HG03521 (cell line): ENCODE data around the gene KIAA2012.
"Not testable (repeated sequence)": the region's sequence is repeated elsewhere in the genome, so short reads cannot be mapped to it uniquely, and the experiment has no call there.

Source experiments
- ATAC-seq: cut with Tn5 transposase; IDR thresholded peaks from one replicate; pipeline ENCODE4 v1.9.1; 2021; ENCODE audit warnings: mild to moderate bottlenecking, moderate library complexity; ENCODE audit not compliant: unreplicated experiment

The KIAA2012 gene

DNA sequence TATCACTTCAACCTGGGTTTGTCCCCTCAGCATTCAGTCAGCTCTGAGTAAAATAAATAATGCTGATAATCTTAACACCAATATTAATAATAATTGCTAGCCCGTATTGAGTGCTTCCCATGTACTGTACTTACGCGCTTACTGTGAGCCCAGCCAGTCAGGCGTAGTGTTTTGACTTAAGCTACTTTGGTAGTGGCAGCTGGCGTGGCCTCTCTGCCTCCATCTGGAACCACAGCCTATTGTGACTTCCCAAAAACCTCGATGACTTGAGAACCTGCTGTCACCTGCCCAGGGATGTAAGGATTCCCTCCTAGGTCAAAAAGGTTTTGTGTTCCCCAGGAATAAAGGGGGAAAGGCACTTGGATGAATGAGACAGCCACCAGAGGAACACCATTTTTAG lies 112.1 kb downstream of the KIAA2012 start:
- ATAC-seq: no peak

DNA sequence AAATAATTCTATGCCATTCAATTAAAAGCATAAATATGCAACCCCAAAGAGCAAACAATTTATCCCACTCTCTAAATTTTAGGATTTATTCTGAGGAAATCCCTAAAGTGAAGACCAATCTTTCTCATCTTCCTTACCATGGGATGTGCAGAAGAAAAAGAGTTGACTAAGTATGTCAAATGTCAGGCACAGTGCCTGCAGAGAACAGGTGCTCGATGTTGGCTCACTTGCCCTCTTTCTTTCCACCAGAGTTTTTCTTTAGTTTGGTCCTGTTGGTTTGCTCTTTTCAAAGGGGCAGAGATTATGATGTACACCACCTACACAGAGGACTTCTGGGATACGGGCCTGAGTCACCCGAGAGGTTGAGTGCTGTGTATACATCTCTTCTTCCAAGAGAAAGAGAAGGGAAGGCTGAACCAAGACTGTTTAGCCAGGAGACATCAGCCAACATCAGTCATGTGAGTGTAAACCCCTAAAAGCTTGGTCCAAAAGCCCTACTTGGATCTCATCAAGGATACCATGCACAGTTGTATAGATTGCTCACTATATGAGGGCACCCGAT lies 113.7 kb downstream of the KIAA2012 start:
- ATAC-seq: no peak

DNA sequence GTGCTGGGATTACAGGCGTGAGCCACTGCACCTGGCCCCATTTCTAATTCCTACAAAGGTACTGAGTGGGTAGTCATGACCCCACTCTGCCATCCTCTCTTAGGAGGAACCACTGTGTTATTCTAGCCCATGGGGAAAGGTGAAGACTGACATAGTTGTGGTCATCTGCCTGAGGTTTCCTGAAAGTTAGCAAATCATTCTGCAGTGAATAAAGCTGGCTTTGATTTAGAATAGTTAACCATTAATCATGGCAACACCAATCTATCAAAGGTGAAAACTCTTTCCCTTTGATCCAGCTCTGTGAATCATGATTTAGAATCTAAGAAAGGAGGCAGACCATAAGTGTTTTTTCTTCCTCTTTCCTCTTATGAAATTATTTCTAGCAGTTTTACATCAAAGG lies 114.5 kb downstream of the KIAA2012 start:
- ATAC-seq: no peak

DNA sequence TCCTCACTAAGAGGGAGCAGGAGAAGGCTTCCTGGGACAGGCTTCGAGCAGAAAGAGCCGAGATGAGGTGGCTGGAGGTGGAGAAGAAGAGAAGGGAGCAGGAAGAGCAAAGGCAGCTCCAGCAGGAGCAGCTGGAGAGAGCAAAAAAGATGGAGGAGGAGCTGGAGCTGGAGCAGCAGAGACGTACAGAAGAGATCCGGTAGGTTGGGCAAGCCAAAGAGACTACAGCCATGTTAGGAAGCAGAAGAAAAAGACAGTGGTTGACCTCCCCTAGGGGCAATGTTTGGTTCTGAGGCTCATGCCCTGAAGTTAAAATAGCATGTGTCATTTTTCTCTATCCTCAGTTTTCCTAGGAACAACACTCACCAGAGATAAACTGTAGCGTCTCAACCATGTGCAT lies 120.2 kb downstream of the KIAA2012 start:
- ATAC-seq: no peak

DNA sequence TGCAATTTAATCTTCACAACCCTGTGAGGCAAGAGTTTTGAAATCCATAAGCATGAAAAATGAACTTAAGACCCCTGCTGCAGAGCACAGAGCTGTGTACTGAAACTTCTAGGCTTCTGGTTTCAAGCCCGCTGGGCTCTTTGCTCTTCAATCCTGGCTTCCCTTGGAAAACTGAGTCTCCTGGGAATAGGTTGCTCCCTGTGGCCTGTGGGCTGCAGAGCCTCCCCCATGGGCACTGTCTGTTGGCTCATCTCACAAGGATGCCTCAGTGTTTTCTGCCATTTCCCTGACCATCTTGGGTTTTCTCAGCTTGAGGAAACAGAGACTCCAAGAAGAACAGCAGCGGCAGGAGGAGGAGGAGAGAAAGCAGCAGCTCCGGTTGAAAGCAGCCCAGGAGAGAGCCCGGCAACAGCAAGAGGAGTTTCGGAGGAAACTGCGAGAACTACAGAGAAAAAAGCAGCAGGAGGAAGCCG lies 120.9 kb downstream of the KIAA2012 start:
- ATAC-seq: no peak

DNA sequence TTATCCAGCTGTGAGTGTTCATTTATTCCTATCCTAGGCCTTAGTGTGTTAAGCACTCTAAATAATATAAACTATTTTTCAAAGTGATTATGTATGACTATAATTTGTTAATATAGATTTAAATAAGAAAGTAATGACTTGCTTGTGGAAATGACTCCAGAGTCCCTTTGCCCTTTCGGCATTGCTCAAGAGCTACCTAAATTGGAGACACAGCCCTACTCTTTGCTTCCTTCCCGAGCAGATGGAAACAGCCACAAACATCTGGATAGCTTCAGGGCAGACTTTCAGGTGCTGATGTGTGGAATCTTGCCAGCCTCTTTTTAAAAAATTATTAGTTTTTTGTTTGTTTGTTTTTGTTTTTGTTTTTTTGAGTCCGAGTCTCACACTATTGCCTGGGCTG lies 121.4 kb downstream of the KIAA2012 start:
- ATAC-seq: no peak

DNA sequence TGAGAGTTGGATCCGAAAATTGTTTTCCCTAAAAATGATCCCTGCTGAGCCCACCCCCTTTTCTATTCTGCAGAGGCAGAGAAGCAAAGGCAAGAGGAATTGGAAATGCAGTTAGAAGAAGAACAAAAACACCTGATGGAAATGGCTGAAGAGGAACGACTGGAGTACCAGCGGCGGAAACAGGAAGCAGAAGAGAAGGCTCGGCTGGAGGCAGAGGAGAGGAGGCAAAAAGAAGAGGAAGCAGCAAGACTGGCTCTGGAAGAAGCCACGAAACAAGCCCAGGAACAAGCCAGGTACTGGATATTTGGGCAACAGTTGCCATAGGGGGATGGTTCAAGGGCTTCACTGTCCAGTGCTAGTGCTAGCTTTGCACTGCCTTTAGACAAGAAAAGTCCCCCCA lies 123.7 kb downstream of the KIAA2012 start:
- ATAC-seq: no peak

DNA sequence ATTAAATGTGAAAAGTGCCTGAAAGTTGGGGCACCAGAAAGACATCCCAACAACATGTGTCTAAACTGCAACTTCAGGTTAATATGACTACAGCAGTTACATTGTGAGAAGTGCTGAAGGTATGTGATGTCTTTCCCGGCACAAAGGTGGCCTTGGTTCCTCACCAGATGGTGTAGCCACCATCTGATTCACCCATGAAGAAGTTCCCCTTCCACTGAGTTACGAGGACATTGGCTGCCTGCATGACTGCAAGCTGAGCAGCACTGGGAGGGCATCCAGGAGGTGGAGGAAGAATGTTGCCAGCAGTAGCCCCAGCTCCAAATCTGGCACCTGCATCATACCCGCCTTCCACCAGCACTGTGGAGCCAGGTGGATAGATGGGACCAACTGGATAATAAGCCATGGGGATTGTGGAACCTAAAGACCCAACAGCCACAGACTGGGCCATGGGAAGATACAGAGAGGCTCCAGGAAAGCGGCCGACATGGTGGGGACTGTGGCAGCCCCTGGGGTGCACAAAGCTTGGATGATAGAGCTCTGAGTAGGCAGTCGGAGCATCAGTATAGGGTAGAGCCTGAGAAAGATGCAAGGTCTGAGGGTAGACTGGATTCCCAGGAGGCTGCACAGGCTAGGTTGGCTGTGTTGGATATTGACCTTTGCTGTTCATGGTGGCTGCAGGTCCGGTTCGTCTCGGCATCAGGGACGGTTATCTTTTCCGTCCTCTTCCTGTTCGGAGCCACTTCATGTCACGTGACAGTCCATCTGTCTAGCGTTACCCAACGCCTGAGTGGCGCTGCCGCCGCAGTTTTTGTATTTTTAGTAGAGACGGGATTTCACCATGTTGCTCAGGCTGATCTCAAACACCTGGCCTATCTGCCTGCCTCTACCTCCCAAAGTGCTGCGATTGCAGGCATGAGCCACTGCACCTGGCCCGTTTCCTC lies 128.4 kb downstream of the KIAA2012 start:
- no peak for ATAC-seq

DNA sequence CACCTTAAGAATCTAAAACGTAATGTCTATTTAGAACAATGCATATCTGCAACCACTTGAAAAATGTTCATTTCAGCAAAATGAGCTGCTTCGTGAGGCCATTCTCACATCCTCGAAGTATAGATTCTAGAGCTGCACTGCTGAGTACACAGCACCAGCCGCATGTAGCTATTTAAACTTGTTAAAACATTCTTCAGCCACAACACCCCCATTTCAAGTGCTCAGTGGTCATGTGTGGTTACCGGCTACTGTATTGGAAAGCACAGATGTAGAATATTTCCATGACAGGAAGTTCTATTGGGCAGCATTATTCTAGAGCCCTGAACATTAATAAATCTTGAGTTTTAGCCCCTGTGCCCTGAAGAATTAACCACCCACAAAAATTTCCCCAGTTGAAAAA lies 130.3 kb downstream of the KIAA2012 start:
- no peak for ATAC-seq

DNA sequence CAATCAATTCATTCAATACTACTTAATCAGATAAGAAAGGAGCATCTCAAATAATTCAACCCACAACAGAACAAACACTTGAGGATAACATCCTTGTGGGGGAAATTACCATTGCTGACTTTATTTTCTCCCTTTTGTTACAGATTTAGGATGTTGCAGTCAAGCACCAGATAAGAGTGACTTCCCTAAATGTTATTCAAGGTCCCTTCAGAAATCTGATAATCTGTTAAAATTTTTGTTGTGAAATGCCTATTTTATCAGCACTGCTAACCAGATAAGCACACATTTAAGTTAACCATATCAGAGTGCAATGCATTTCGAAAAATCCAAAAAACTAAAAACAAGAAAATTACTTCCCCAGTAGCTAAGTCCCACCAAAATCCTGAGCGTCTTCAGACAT lies 131.8 kb downstream of the KIAA2012 start:
- no peak for ATAC-seq

DNA sequence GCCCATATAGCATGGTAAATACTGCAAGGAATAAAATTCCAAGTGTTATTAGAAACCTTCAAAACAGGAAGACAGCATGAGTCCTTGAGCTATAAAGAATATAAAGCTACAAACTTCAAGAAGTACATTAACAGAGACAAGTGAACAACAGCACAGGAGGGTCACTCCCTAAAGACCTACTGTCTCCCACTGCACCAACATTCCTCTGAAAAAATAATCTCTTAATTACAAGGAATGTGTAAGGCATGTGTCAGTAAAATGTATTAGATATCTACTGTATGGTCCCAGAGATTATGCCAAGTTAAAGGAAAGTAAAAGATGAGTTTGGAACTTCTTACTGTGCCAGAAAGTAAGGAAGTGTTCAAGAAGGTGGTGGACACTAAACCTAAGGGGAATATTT lies 135.5 kb downstream of the KIAA2012 start:
- no peak for ATAC-seq

DNA sequence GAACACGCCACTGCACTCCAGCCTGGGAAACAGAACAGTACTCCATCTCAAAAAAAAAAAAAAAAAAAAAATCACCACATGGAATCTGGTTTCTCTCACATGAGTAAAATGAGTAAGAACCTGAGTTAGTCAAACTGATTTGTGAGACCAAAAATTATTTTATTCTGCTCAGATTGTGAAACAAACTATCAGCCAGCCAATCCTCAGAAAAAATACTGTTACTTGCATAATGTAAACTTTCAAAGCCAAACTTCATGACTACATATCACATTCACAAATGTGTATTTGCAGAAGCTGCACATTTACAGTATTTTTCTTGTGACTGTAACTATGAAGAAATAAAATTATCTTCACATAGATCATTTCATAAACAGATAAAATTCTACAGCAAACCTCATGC lies 142.1 kb downstream of the KIAA2012 start:
- no peak for ATAC-seq

DNA sequence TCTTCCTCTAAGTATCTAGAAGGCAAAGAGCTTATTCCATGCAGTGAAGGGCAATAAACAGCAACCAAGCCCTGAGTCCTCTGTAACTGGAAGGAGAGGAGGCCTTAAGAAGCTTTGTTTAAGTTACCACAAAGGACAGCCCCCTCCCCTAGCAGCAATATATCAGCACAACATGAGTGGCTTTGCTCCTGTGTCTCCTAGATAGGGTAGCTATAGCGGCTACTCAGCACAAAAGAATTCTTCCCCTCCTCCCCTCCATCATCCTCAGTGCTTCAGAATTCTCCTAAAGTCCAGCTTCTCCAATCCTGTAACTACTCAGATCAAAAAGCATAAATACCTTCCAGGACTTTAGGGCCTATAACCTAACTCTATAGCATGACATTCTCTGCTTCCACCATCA lies 148.8 kb downstream of the KIAA2012 start:
- ATAC-seq: no peak

DNA sequence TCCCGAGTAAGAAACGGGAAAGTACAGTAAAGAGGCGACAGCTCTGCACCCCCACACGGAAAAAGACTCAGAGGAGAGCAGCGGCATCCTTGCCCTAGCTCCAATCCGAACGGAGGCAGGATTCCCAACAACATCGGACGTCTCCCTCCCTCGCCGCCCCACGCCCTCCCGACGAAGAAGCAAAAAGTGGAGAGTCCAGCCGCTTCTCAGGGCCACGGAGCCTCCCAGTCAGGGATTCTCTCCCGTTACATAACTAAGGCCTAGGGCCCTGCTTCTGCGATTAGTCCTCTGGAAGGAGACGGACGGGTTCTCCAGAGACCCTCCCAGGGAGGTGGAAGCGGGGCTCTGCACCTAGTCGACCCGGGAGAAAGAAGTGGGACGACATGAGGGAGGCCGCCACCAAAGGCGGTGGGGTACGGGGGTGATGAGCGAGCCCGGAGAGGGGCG lies 164.8 kb downstream of the KIAA2012 start:
- peak; percentile 38 for ATAC-seq

DNA sequence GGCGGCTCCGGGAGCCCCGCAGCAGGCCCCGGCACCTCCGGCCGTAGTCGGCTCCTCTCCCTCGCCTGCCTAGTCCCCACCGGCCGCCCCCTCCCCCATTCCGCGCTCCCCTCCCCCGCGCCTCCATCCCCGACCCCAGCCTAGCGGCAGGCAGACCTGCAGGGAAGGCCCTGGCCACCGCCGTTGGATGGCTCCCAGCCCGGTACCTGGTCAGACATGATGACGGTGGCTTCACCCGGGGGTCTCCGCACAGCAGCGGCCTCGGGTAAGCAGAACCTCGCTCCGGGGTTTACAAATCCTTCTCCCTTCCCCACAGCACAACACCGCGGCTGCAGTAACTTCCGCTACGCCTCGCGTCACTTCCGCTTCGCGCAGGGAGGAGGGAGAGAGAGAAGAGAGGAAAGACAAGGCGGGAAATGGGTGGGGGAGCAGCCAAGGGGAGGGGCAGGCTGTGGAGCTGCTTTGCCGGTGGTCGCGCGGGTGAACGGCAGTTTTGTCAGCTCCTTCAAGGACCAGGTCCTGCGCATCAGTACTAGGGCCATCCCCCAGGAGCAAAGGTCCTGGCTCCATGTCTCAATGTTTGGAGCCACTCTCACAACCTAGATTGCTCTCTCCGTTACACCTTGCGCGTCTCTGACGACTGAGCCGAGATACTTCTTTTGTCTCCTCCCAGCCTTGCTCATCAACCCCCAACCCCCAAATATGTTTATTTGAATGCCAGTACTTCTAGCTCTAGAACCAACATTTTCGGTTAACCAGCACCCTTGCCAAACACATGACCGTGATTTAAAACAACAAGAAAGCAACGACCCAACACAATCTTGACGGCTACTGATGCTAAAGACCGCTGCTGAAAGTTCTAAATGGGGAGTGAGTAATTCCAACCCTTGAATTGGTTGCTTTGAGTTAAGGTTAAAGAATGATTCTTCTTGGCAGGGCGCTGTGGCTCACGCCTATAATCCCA lies 165.5 kb downstream of the KIAA2012 start, which contains the start of gene SUMO1:
TSS of gene SUMO1 (minus strand) at position 364 of the 964 bp plus-strand sequence. CDS start at position 218, 146 bp downstream.
- ATAC-seq: peak; percentile 93

DNA sequence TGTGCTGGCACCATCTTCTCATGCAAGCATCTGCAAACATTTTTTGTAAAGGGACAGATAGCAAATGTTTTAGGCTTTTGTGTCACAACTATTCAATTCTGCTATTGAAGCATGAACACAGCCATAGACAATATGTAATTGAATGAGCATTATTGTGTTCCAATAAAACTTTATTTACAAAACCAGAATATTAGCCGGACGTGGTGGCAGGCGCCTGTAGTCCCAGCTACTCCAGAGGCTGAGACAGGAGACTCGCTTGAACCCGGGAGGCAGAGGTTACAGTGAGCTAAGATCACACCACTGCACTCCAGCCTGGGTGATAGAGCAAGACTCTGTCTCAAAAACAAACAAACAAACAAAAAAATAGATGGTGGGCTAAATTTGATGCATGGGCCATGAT lies 174.7 kb downstream of the KIAA2012 start:
- ATAC-seq: not testable (repeated sequence)

DNA sequence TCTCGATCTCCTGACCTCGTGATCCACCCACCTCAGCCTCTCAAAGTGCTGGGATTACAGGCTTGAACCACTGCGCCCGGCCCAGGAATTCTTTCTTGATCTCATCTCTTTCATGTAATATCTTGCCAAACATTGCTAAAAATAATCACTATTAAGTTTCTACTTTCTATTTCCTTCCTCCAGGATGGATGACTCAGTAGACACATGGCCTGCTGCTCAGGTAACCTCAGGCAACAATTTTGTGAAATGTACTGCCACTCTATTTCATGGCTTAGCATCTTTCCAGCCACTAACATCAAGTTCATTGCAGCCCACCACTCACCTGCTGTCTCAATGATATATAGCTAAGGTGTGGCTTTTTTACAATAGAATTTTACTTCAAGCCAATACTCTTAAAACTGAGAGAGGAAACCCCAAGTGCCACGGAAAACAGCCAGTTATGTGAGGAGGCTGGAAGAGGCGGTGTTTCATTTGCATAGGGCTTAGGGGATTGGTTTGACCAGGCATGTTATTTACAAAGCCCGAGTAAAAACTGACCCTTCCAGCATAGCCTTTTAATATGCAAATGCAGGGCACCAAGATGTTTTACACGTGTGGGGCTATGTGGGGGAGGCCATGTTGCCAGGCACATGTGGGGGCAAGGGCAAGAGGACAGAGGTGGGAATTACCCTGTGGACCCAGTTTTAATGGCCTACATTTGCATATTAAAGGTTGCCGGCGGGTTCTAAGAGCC lies 176.6 kb downstream of the KIAA2012 start:
- no peak for ATAC-seq

DNA sequence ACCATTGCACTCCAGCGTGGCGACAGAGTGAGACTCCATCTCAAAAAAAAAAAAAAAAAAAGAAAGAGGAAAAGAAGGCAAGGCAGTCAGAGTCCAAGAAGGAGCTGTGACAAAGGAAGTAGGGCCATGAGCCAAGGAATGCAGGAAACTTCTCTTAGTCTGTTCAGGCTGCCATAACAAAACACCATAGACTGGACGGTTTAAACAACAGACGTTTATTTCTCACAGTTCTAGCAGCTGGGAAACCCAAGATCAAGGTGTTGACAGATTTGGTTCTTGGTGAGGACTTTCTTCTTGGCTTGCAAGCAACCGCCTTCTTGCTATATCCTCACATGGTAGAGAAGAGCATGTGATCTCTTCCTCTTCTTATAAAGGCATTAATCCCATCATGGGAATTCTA lies 178.4 kb downstream of the KIAA2012 start:
- no peak for ATAC-seq
